Thyroid gland (tissue), 4 donors: ENCODE measurements around the gene TOM1L2. TPM values are rescaled to one million over a fixed set of nuclear protein-coding genes. Genes with fewer than 3 reads are reported as not detected.

Experiments used
- DNase-seq, 2 donors: peaks; one replicate each; pipeline ENCODE4 v3.0.0-alpha.2; 2019
- H3K27ac ChIP-seq, 3 donors: fragments of 200-600 bp; sonication (generic); 1 replicate in 2 of 3; 2 replicates in 1 of 3; pipeline ENCODE4 v1.5.1; 2016 to 2019; ENCODE audit warnings: mild to moderate bottlenecking in 1 of 3, moderate library complexity in 1 of 3
- H3K27me3 ChIP-seq: fragments of 200-600 bp; sonication (generic); one replicate; pipeline ENCODE4 v1.5.1; 2019
- H3K36me3 ChIP-seq, 2 donors: fragments of 200-600 bp; sonication (generic); one replicate each; pipeline ENCODE4 v1.5.1; 2016 to 2019
- H3K4me1 ChIP-seq, 2 donors: fragments of 200-600 bp; sonication (generic); one replicate each; pipeline ENCODE4 v1.5.1; 2017 to 2019
- H3K4me3 ChIP-seq, 3 donors: fragments of 200-600 bp; sonication (generic); replicated peaks in 1 of 3; 1 replicate in 2 of 3; 2 replicates in 1 of 3; pipeline ENCODE4 v1.5.1; 2016; ENCODE audit warnings: mild to moderate bottlenecking in 1 of 3
- H3K9me3 ChIP-seq: fragments of 200-600 bp; sonication (generic); one replicate; pipeline ENCODE4 v1.5.1; 2017
- POLR2A ChIP-seq, 2 donors: fragments of 450-650 bp; IDR thresholded peaks; one replicate each; pipeline ENCODE4 v1.6.1; 2017; ENCODE audit warnings: antibody characterized with exemption in 2 of 2, mild to moderate bottlenecking in 2 of 2, moderate library complexity in 1 of 2
- WGBS, 2 donors: methylation state at CpG; one replicate each; pipeline ENCODE4 v1.1.5; 2017; 5-methylcytosine and 5-hydroxymethylcytosine counted together
- intact Hi-C: fragments of 100-400 bp; cut with DNase I; formaldehyde crosslinking; loops from one replicate; pipeline ENCODE4 v1.15.1; 2023
- total RNA-seq, 4 donors: library from RNA; depleted of rRNA; stranded (reverse); fragments of >200 nt; gene quantifications; one replicate each; pipeline ENCODE4 v1.2.3, GENCODE V29; 2016
- TF ChIP-seq, protein P1 (sequence below), 6 experiments: fragments of 200-600 bp in 3 of 6; fragments of 450-650 bp in 3 of 6; sonication (generic) in 3 of 6; IDR thresholded peaks; one replicate each; pipeline ENCODE4 v1.5.1; 2016 to 2019; ENCODE audit warnings: antibody characterized with exemption in 6 of 6, mild to moderate bottlenecking in 2 of 6, inconsistent platforms in 1 of 6, moderate library complexity in 1 of 6

TOM1L2 gene
- total RNA-seq, 4 donors from 2014 or later, result 138 to 881 (median 257) TPM

DNA sequence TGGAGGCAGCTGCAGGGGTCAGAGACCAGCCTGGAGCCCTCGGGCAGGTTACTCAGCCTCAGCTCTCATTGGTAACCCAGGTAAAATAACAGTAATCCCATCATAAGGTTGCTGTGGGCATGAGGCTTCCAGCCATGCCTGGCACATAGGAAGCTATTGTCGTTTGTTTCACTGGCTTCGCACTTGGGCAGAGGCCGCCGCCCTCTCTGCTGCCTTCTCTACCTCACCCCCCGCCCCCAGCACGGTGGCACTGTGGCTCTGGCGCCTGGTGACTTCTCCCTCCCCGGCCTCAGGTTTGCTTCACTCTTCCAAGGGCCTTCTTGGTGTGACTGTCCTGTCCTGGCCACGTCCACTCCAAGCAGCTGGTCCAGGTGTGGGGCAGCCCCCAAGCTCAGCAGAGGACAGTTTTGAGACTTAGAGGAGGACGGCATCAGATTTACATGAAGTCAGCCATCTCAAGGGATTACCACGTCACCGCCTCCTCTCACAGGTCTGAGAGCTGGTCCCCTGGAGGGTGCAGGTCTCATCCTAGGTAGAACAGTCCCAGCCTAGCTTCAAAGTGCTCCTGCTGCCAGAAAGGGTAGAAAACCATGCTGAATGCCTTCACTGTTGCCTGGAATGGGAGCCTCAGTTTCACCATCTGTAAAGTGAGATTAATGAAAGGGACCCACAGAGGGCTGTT, 170.3 kb downstream of the TOM1L2 start:
- TF ChIP-seq, protein P1, sequence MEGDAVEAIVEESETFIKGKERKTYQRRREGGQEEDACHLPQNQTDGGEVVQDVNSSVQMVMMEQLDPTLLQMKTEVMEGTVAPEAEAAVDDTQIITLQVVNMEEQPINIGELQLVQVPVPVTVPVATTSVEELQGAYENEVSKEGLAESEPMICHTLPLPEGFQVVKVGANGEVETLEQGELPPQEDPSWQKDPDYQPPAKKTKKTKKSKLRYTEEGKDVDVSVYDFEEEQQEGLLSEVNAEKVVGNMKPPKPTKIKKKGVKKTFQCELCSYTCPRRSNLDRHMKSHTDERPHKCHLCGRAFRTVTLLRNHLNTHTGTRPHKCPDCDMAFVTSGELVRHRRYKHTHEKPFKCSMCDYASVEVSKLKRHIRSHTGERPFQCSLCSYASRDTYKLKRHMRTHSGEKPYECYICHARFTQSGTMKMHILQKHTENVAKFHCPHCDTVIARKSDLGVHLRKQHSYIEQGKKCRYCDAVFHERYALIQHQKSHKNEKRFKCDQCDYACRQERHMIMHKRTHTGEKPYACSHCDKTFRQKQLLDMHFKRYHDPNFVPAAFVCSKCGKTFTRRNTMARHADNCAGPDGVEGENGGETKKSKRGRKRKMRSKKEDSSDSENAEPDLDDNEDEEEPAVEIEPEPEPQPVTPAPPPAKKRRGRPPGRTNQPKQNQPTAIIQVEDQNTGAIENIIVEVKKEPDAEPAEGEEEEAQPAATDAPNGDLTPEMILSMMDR (IDR thresholded peaks at IDR 0.05), result no peak
- no peak for TF ChIP-seq POLR2A (IDR thresholded peaks at IDR 0.05)
- Histone ChIP-seq H3K4me3 (no peak overlapping the region), H3K9me3 (no peaks in the 10 kb centered on the region), H3K4me1 (no peaks in the 10 kb centered on the region), H3K36me3 (peaks cover 19 to 23% of the 10 kb centered on the region in 2 donors), H3K27me3 (no peaks in the 10 kb centered on the region), H3K27ac (no peak overlapping the region)
- intact Hi-C loops, result no loop called here
- 85 to 93% methylated on average over 11 to 13 of the region's 13 CpGs for WGBS, 2 donors
- no peak for DNase-seq

- intact Hi-C loops, result no loop called here
- H3K4me1 ChIP-seq, result no peaks in the 10 kb centered on the region
- DNase-seq, result no peak
Observed at GRCh38 chr17:17800504-17801021, 171.6 kb downstream of the TOM1L2 start.

DNA sequence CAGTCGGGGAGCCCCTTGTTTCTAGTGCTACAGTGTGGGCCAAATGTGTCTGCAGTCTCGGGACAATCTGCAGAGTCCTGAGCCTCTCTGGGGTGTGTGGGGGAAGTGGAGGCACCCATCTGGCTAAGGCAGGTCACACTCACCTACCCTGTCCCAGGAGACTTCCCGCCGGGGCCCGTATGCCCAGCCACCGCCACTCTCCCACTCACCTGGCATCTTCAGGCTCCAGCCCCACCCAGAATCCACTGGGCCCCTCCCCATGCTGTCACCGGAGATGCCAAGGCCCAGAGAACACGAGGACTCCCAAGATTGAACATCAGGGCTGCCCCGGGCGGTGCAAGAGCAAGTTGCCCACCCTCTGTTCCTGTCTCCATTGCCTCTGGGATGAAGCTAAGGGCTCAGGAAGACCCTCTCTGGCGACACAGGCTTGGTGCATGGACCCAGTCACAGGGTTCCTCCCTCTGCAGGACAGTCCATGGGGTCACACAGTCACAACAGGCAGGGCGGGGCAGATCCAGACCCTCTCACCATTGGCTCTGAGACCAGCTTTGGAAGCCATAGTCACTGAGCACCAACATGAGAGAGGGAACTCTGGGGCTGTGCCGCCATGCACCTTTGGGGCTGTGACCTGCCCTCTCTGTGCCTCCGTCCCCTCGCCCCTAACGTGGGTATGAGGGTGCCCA, 173.5 kb downstream of the TOM1L2 start:
- Histone ChIP-seq H3K4me3 (no peak overlapping the region), H3K9me3 (no peaks in the 10 kb centered on the region), H3K4me1 (no peaks in the 10 kb centered on the region), H3K27me3 (no peaks in the 10 kb centered on the region), H3K36me3 (peaks cover 29 to 46% of the 10 kb centered on the region in 2 donors), H3K27ac (no peak overlapping the region)
- TF ChIP-seq POLR2A (IDR thresholded peaks at IDR 0.05), result no peak
- TF ChIP-seq, protein P1 (IDR thresholded peaks at IDR 0.05), result no peak
- no peak for DNase-seq
- intact Hi-C loops, result no loop called here
- WGBS, 2 donors, result 87 to 94% methylated on average over 9 to 16 of the region's 16 CpGs

More at GRCh38 chr17:17800504-17801021, 171.6 kb downstream of the TOM1L2 start:
- WGBS, 2 donors, result 95% methylated on average over 4 to 6 of the region's 12 CpGs
- Histone ChIP-seq H3K27me3 (no peaks in the 10 kb centered on the region), H3K4me3 (no peak overlapping the region), H3K9me3 (no peaks in the 10 kb centered on the region), H3K36me3 (peaks cover 30 to 34% of the 10 kb centered on the region in 2 donors), H3K27ac (no peak overlapping the region)
- TF ChIP-seq, protein P1 (IDR thresholded peaks at IDR 0.05), result no peak
- TF ChIP-seq POLR2A (IDR thresholded peaks at IDR 0.05), result no peak

GRCh38 chr17:17798010-17798556, 174.1 kb downstream of the TOM1L2 start:
- no peak overlapping the region for H3K27ac ChIP-seq
- WGBS, 2 donors, result 94 to 97% methylated on average over 6 to 23 of the region's 25 CpGs
- intact Hi-C loops, result no loop called here
- H3K36me3 ChIP-seq, result peaks cover 28 to 41% of the 10 kb centered on the region in 2 donors
- H3K9me3 ChIP-seq, result no peaks in the 10 kb centered on the region
- H3K27me3 ChIP-seq, result no peaks in the 10 kb centered on the region
- H3K4me3 ChIP-seq, result no peak overlapping the region
- H3K4me1 ChIP-seq, result peaks cover 3 to 5% of the 10 kb centered on the region in 2 donors
- no peak for TF ChIP-seq POLR2A (IDR thresholded peaks at IDR 0.05)
- TF ChIP-seq, protein P1 (IDR thresholded peaks at IDR 0.05), result no peak
- DNase-seq, result no peak
